Liver (tissue), 9 donors: Measurements from ENCODE around the gene CRB1. TPM values are rescaled to one million over a fixed set of nuclear protein-coding genes. Genes with fewer than 3 reads are reported as not detected.

Experiments used
- DNase-seq: peaks from one replicate; pipeline ENCODE4 v3.0.0-alpha.2; 2017; ENCODE audit warnings: low spot score
- H3K27ac ChIP-seq, 2 donors: one replicate each; pipeline ENCODE4 v1.7.0; 2013; ENCODE audit warnings: inconsistent platforms in 2 of 2, low read length in 2 of 2, control low read depth in 1 of 2, low read depth in 1 of 2, mild to moderate bottlenecking in 1 of 2
- H3K27me3 ChIP-seq, 4 donors: one replicate each; pipeline versions ENCODE4 v1.6.1 to v1.7.0; 2013; ENCODE audit warnings: low read length in 3 of 4, inconsistent platforms in 1 of 4, mild to moderate bottlenecking in 1 of 4, moderate library complexity in 1 of 4; ENCODE audit not compliant: control insufficient read depth in 4 of 4, insufficient read depth in 4 of 4
- H3K36me3 ChIP-seq, 4 donors: one replicate each; pipeline versions ENCODE4 v1.6.1 to v1.7.0; 2013; ENCODE audit warnings: low read length in 3 of 4, mild to moderate bottlenecking in 3 of 4, low read depth in 1 of 4, moderate library complexity in 1 of 4; ENCODE audit not compliant: control insufficient read depth in 4 of 4, insufficient read depth in 3 of 4
- H3K4me1 ChIP-seq, 4 donors: one replicate each; pipeline versions ENCODE4 v1.6.1 to v1.7.0; 2013; ENCODE audit warnings: low read length in 3 of 4, mild to moderate bottlenecking in 3 of 4, moderate library complexity in 1 of 4; ENCODE audit not compliant: control insufficient read depth in 4 of 4, insufficient read depth in 4 of 4
- H3K4me3 ChIP-seq, 3 donors: one replicate each; pipeline versions ENCODE4 v1.6.1 to v1.7.0; 2013; ENCODE audit warnings: low read length in 3 of 3, control low read depth in 1 of 3, low read depth in 1 of 3, mild to moderate bottlenecking in 1 of 3
- H3K9ac ChIP-seq, 2 donors: one replicate each; pipeline ENCODE4 v1.7.0; 2013; ENCODE audit warnings: low read length in 2 of 2, mild to moderate bottlenecking in 2 of 2, moderate library complexity in 2 of 2, control low read depth in 1 of 2, low read depth in 1 of 2
- H3K9me3 ChIP-seq, 4 donors: one replicate each; pipeline versions ENCODE4 v1.6.1 to v1.7.0; 2013; ENCODE audit warnings: low read length in 3 of 4; ENCODE audit not compliant: control insufficient read depth in 4 of 4
- ATF3 ChIP-seq: IDR thresholded peaks from 2 replicates; pipeline ENCODE4 v1.6.1; 2016; ENCODE audit warnings: antibody characterized with exemption
- CTCF ChIP-seq: fragments of 150-350 bp; IDR thresholded peaks from 2 replicates; pipeline ENCODE4 v1.5.1; 2017; ENCODE audit warnings: improper control_type of control experiment, low read depth, low read length; ENCODE audit not compliant: missing input control
- EGR1 ChIP-seq, 2 donors: IDR thresholded peaks; 2 replicates each; pipeline ENCODE4 v1.6.1; 2016 to 2018; ENCODE audit warnings: antibody characterized with exemption in 2 of 2, low read depth in 2 of 2
- GABPA ChIP-seq, 2 donors: IDR thresholded peaks in 1 of 2; conservative IDR thresholded peaks in 1 of 2; 2 replicates each; pipeline ENCODE4 v1.6.1; 2016; ENCODE audit warnings: antibody characterized with exemption in 2 of 2, mild to moderate bottlenecking in 1 of 2, moderate library complexity in 1 of 2
- HNF4A ChIP-seq, 2 donors: conservative IDR thresholded peaks; 2 replicates each; pipeline ENCODE4 v1.6.1; 2016; ENCODE audit warnings: antibody characterized with exemption in 2 of 2, mild to moderate bottlenecking in 2 of 2
- HNF4G ChIP-seq: IDR thresholded peaks from 2 replicates; pipeline ENCODE4 v1.6.1; 2016; ENCODE audit warnings: antibody characterized with exemption
- JUND ChIP-seq, 2 donors: IDR thresholded peaks; 2 replicates each; pipeline ENCODE4 v1.6.1; 2016; ENCODE audit warnings: antibody characterized with exemption in 2 of 2
- MAX ChIP-seq: IDR thresholded peaks from 2 replicates; pipeline ENCODE4 v1.6.1; 2016; ENCODE audit warnings: antibody characterized with exemption
- NR2F2 ChIP-seq: IDR thresholded peaks from 2 replicates; pipeline ENCODE4 v1.6.1; 2016; ENCODE audit warnings: antibody characterized with exemption
- RAD21 ChIP-seq, 2 donors: IDR thresholded peaks; 2 replicates each; pipeline ENCODE4 v1.6.1; 2016; ENCODE audit warnings: antibody characterized with exemption in 2 of 2, mild to moderate bottlenecking in 2 of 2
- REST ChIP-seq: IDR thresholded peaks from 2 replicates; pipeline ENCODE4 v1.6.1; 2016; ENCODE audit warnings: antibody characterized with exemption, mild to moderate bottlenecking
- TAF1 ChIP-seq: conservative IDR thresholded peaks from 2 replicates; pipeline ENCODE4 v1.6.1; 2016; ENCODE audit warnings: antibody characterized with exemption, mild to moderate bottlenecking
- YY1 ChIP-seq: IDR thresholded peaks from 2 replicates; pipeline ENCODE4 v1.6.1; 2016; ENCODE audit warnings: antibody characterized with exemption, mild to moderate bottlenecking
- ZBTB33 ChIP-seq: IDR thresholded peaks from 2 replicates; pipeline ENCODE4 v1.6.1; 2016; ENCODE audit warnings: antibody characterized with exemption
- WGBS: extraction: QIAGEN DNeasy Blood & Tissue Kit; methylation state at CpG from one replicate; pipeline ENCODE4 v1.1.7; 2013; 5-methylcytosine and 5-hydroxymethylcytosine counted together
- polyA plus RNA-seq, 2 donors: library from polyadenylated mRNA; stranded (reverse) in 1 of 2; unstranded in 1 of 2; fragments of 200-250 nt in 1 of 2; fragments of >200 nt in 1 of 2; fragmentation: Nextera tagmentation in 1 of 2; extraction: Ambion mirVana in 1 of 2; gene quantifications; one replicate each; pipeline versions ENCODE4 v1.2.1 to v1.2.3, GENCODE V29; 2013 to 2015
- total RNA-seq, 2 donors: library from RNA; depleted of rRNA; stranded (reverse); fragments of >200 nt; gene quantifications; one replicate each; pipeline ENCODE4 v1.2.3, GENCODE V29; 2014
- donor health status: healthy.
- donor health status: healthy.
- donor health status: healthy.
- donor health status: healthy.
- donor health status: healthy.

Gene CRB1
- total and polyA plus RNA-seq, 4 donors, result 5.1 TPM; not detected in 3

- 83% methylated on average over 4 of the region's 4 CpGs for WGBS
- no peak for DNase-seq
- no peaks in the 10 kb centered on the region for H3K36me3 ChIP-seq
- H3K9me3 ChIP-seq, result no peaks in the 10 kb centered on the region
- no peak overlapping the region for H3K4me3 ChIP-seq
- no peaks in the 10 kb centered on the region for H3K4me1 ChIP-seq
- H3K27ac ChIP-seq, result no peak overlapping the region
- H3K27me3 ChIP-seq, result no peaks in the 10 kb centered on the region
- H3K9ac ChIP-seq, result no peak overlapping the region
- TF ChIP-seq EGR1 (IDR thresholded peaks at IDR 0.05; ENCODE audit: low read depth in 2 of 2), result no peak
- TF ChIP-seq ZBTB33, result no peak
- no peak for TF ChIP-seq ATF3
- no peak for TF ChIP-seq YY1
- no peak for TF ChIP-seq CTCF
- TF ChIP-seq HNF4G, result no peak
- TF ChIP-seq NR2F2, result no peak
- TF ChIP-seq JUND (IDR thresholded peaks at IDR 0.05), result no peak
- no peak for TF ChIP-seq HNF4A (conservative IDR thresholded peaks at IDR 0.05)
- TF ChIP-seq TAF1, result no peak
- no peak for TF ChIP-seq RAD21 (IDR thresholded peaks at IDR 0.05)
- no peak for TF ChIP-seq GABPA (IDR thresholded peaks at IDR 0.05 in 1 of 2, conservative IDR thresholded peaks at IDR 0.05 in 1 of 2)
- no peak for TF ChIP-seq REST
These were observed 43.0 kb downstream of the CRB1 start for GRCh38 chr1:197311081-197311480.

GRCh38 chr1:197312163-197312562 lies 44.1 kb downstream of the CRB1 start:
- Histone ChIP-seq H3K9me3 (no peaks in the 10 kb centered on the region), H3K27me3 (no peaks in the 10 kb centered on the region), H3K4me3 (no peak overlapping the region), H3K36me3 (no peaks in the 10 kb centered on the region), H3K4me1 (no peaks in the 10 kb centered on the region), H3K9ac (no peak overlapping the region), H3K27ac (no peak overlapping the region)
- no peak for TF ChIP-seq GABPA (IDR thresholded peaks at IDR 0.05 in 1 of 2, conservative IDR thresholded peaks at IDR 0.05 in 1 of 2)
- TF ChIP-seq REST, result no peak
- TF ChIP-seq CTCF, result no peak
- TF ChIP-seq TAF1, result no peak
- no peak for TF ChIP-seq YY1
- TF ChIP-seq NR2F2, result no peak
- no peak for TF ChIP-seq MAX
- WGBS, result 86% methylated on average over 5 of the region's 5 CpGs
- no peak for DNase-seq
